ENCODE measurements around the gene DLST.

GRCh38 chr14:74898694-74899093 lies 17.0 kb downstream of the DLST start:
- TF ChIP-seq CTCF (conservative IDR thresholded peaks at IDR 0.05; ENCODE audit: low read depth, low read length), result no peak
- no peak for TF ChIP-seq USF2 (IDR thresholded peaks at IDR 0.05; ENCODE audit: low read depth, low read length)
- no peak for TF ChIP-seq RFX5 (IDR thresholded peaks at IDR 0.05; ENCODE audit: low read depth, low read length)
- no peak for TF ChIP-seq RAD21 (IDR thresholded peaks at IDR 0.05; ENCODE audit: low read length)
- no peak for TF ChIP-seq POLR2A (IDR thresholded peaks at IDR 0.05; ENCODE audit: low read depth, low read length)
- no peak for TF ChIP-seq NFE2L2 (IDR thresholded peaks at IDR 0.05; ENCODE audit: low read depth, low read length)
- TF ChIP-seq RCOR1 (IDR thresholded peaks at IDR 0.05; ENCODE audit: insufficient replicate concordance, low read length), result no peak
- no peak for TF ChIP-seq SMC3 (IDR thresholded peaks at IDR 0.05; ENCODE audit: low read depth, low read length)
- no peak for TF ChIP-seq MAFK (IDR thresholded peaks at IDR 0.05; ENCODE audit: low read depth, low read length)
- no peak for TF ChIP-seq FOS (IDR thresholded peaks at IDR 0.05; ENCODE audit: low read depth, low read length)

Data from IMR-90 (cell line).